Mesenchymal stem cell (in vitro differentiated cells and primary cell): ENCODE data around the gene FXYD5.

Experiments
- DNase-seq: peaks from one replicate; pipeline ENCODE4 v3.0.0-alpha.2; 2013
- H2AFZ ChIP-seq: one replicate; pipeline ENCODE4 v1.6.1; 2013; ENCODE audit warnings: low read depth, mild to moderate bottlenecking, control low read depth, inconsistent platforms, low read length, moderate library complexity
- H2AK5ac ChIP-seq: 2 replicates; pipeline ENCODE4 v1.6.1; 2013; ENCODE audit warnings: low read length, moderate library complexity, mild to moderate bottlenecking, inconsistent platforms; ENCODE audit not compliant: severe bottlenecking
- H2BK120ac ChIP-seq: one replicate; pipeline ENCODE4 v1.6.1; 2013; ENCODE audit warnings: low read depth, mild to moderate bottlenecking, inconsistent platforms, low read length, moderate library complexity
- H2BK12ac ChIP-seq, 2 experiments: one replicate each; pipeline ENCODE4 v1.6.1; 2013; ENCODE audit warnings: inconsistent platforms in 2 of 2, low read length in 2 of 2, mild to moderate bottlenecking in 2 of 2, moderate library complexity in 2 of 2, control low read depth in 1 of 2
- H2BK15ac ChIP-seq: one replicate; pipeline ENCODE4 v1.6.1; 2013; ENCODE audit warnings: mild to moderate bottlenecking, low read depth, inconsistent platforms; ENCODE audit not compliant: poor library complexity, severe bottlenecking
- H2BK5ac ChIP-seq: 2 replicates; pipeline ENCODE4 v1.6.1; 2013; ENCODE audit warnings: low read depth, mild to moderate bottlenecking, low read length, control low read depth, inconsistent platforms; ENCODE audit not compliant: poor library complexity, severe bottlenecking
- H3K14ac ChIP-seq, 2 experiments: one replicate each; pipeline ENCODE4 v1.6.1; 2013; ENCODE audit warnings: inconsistent platforms in 2 of 2, low read length in 2 of 2, control low read depth in 1 of 2, mild to moderate bottlenecking in 1 of 2, moderate library complexity in 1 of 2
- H3K18ac ChIP-seq, 2 experiments: one replicate each; pipeline ENCODE4 v1.6.1; 2013; ENCODE audit warnings: inconsistent platforms in 2 of 2, low read length in 2 of 2, control low read depth in 1 of 2, low read depth in 1 of 2, mild to moderate bottlenecking in 1 of 2
- H3K23ac ChIP-seq, 2 experiments: one replicate each; pipeline ENCODE4 v1.6.1; 2013; ENCODE audit warnings: inconsistent platforms in 2 of 2, low read length in 2 of 2, mild to moderate bottlenecking in 2 of 2, moderate library complexity in 2 of 2, control low read depth in 1 of 2
- H3K27ac ChIP-seq: 2 replicates; pipeline ENCODE4 v1.5.1; 2013; ENCODE audit warnings: mild to moderate bottlenecking, moderate library complexity, low read length, control low read depth, inconsistent platforms; ENCODE audit not compliant: poor library complexity, severe bottlenecking
- H3K27me3 ChIP-seq, 2 experiments: 2 replicates each; pipeline versions ENCODE4 v1.6.1 to v1.7.0; 2013; ENCODE audit warnings: low read length in 2 of 2, mild to moderate bottlenecking in 2 of 2, moderate library complexity in 2 of 2, control low read depth in 1 of 2, inconsistent platforms in 1 of 2; ENCODE audit not compliant: control insufficient read depth in 1 of 2, insufficient read depth in 1 of 2
- H3K36me3 ChIP-seq, 2 experiments: 2 replicates each; pipeline versions ENCODE4 v1.6.1 to v1.7.0; 2013; ENCODE audit warnings: low read length in 2 of 2, control low read depth in 1 of 2, inconsistent platforms in 1 of 2, low read depth in 1 of 2, mild to moderate bottlenecking in 1 of 2; ENCODE audit not compliant: insufficient read depth in 2 of 2, control insufficient read depth in 1 of 2
- H3K4ac ChIP-seq, 2 experiments: one replicate each; pipeline ENCODE4 v1.6.1; 2013; ENCODE audit warnings: inconsistent platforms in 2 of 2, low read length in 2 of 2, mild to moderate bottlenecking in 2 of 2, moderate library complexity in 2 of 2, control low read depth in 1 of 2, low read depth in 1 of 2
- H3K4me1 ChIP-seq: 2 replicates; pipeline ENCODE4 v1.6.1; 2013; ENCODE audit warnings: low read depth, low read length, control low read depth; ENCODE audit not compliant: control insufficient read depth, insufficient read depth
- H3K4me2 ChIP-seq: 2 replicates; pipeline ENCODE4 v1.6.1; 2013; ENCODE audit warnings: low read length, mild to moderate bottlenecking, inconsistent platforms; ENCODE audit not compliant: poor library complexity, severe bottlenecking
- H3K4me3 ChIP-seq, 2 experiments: 2 replicates each; pipeline versions ENCODE4 v1.5.1 to v1.7.0; 2013; ENCODE audit warnings: low read length in 2 of 2, mild to moderate bottlenecking in 2 of 2, control low read depth in 1 of 2, low read depth in 1 of 2; ENCODE audit not compliant: insufficient read depth in 1 of 2
- H3K79me1 ChIP-seq: replicated peaks from 2 replicates; pipeline ENCODE4 v1.6.1; 2013; ENCODE audit warnings: mild to moderate bottlenecking, control low read depth, low read length, inconsistent platforms; ENCODE audit not compliant: poor library complexity, severe bottlenecking
- H3K9ac ChIP-seq: 2 replicates; pipeline ENCODE4 v1.7.0; 2013; ENCODE audit warnings: mild to moderate bottlenecking, low read length, moderate library complexity
- H3K9me3 ChIP-seq: 2 replicates; pipeline ENCODE4 v1.7.0; 2013; ENCODE audit warnings: mild to moderate bottlenecking, low read length; ENCODE audit not compliant: control insufficient read depth
- H4K8ac ChIP-seq: one replicate; pipeline ENCODE4 v1.6.1; 2013; ENCODE audit warnings: inconsistent platforms, mild to moderate bottlenecking, low read length, moderate library complexity
- H4K91ac ChIP-seq: one replicate; pipeline ENCODE4 v1.6.1; 2013; ENCODE audit warnings: mild to moderate bottlenecking, low read length, inconsistent platforms
- WGBS: methylation state at CpG from one replicate; pipeline ENCODE4 v1.1.7; 2013; ENCODE audit warnings: mixed read lengths; 5-methylcytosine and 5-hydroxymethylcytosine counted together

Gene FXYD5

GRCh38 chr19:35170359-35171061 is 16.0 kb downstream of the FXYD5 start:
- Histone ChIP-seq H3K4me3 (no peak overlapping the region), H4K8ac (no peak overlapping the region), H2AFZ (no peak overlapping the region), H2BK12ac (no peak overlapping the region), H3K36me3 (peaks cover 28 to 52% of the 10 kb centered on the region in 2 experiments), H3K18ac (no peak overlapping the region), H3K4me1 (peaks cover 12% of the 10 kb centered on the region), H4K91ac (no peak overlapping the region), H3K27ac (no peak overlapping the region), H2AK5ac (no peak overlapping the region), H2BK5ac (no peak overlapping the region), H3K27me3 (no peaks in the 10 kb centered on the region), H2BK120ac (no peak overlapping the region), H3K14ac (no peak overlapping the region), H3K9ac (no peak overlapping the region), H3K23ac (no peak overlapping the region), H2BK15ac (no peak overlapping the region), H3K9me3 (peaks cover 18% of the 10 kb centered on the region), H3K4me2 (no peak overlapping the region), H3K4ac (no peak overlapping the region), H3K79me1 (peaks cover 2% of the 10 kb centered on the region)
- no peak for DNase-seq
- WGBS = 91% methylated on average over 5 of the region's 7 CpGs

GRCh38 chr19:35171730-35172129 is 17.2 kb downstream of the FXYD5 start:
- no peak overlapping the region for H2BK15ac ChIP-seq
- H3K36me3 ChIP-seq = peaks cover 17 to 40% of the 10 kb centered on the region in 2 experiments
- H2AK5ac ChIP-seq = no peak overlapping the region
- H3K9me3 ChIP-seq = peaks cover 6% of the 10 kb centered on the region
- DNase-seq = no peak
- no peaks in the 10 kb centered on the region for H3K27me3 ChIP-seq
- H3K79me1 ChIP-seq = no peaks in the 10 kb centered on the region
- H3K4ac ChIP-seq = no peak overlapping the region
- H3K18ac ChIP-seq = no peak overlapping the region
- no peak overlapping the region for H2AFZ ChIP-seq
- peaks cover 12% of the 10 kb centered on the region for H3K4me1 ChIP-seq
- H2BK12ac ChIP-seq = no peak overlapping the region
- H4K91ac ChIP-seq = no peak overlapping the region
- H3K4me3 ChIP-seq = no peak overlapping the region
- H2BK120ac ChIP-seq = no peak overlapping the region
- 95% methylated on average over 3 of the region's 3 CpGs for WGBS
- H3K4me2 ChIP-seq = no peak overlapping the region
- H3K9ac ChIP-seq = no peak overlapping the region
- H3K27ac ChIP-seq = no peak overlapping the region
- H2BK5ac ChIP-seq = no peak overlapping the region
- H3K14ac ChIP-seq = no peak overlapping the region
- H3K23ac ChIP-seq = no peak overlapping the region
- no peak overlapping the region for H4K8ac ChIP-seq

- Histone ChIP-seq H2BK12ac (no peak overlapping the region), H3K4ac (no peak overlapping the region), H3K18ac (no peak overlapping the region), H4K91ac (no peak overlapping the region), H2BK120ac (no peak overlapping the region), H2BK15ac (no peak overlapping the region), H3K14ac (no peak overlapping the region), H3K4me2 (no peak overlapping the region), H3K4me1 (peaks cover 1% of the 10 kb centered on the region), H4K8ac (no peak overlapping the region), H3K9ac (no peak overlapping the region), H3K23ac (no peak overlapping the region), H3K4me3 (no peak overlapping the region), H2BK5ac (no peak overlapping the region), H2AFZ (no peak overlapping the region), H2AK5ac (no peak overlapping the region), H3K27me3 (no peaks in the 10 kb centered on the region), H3K36me3 (peaks cover 17 to 22% of the 10 kb centered on the region in 2 experiments), H3K9me3 (peaks cover 3% of the 10 kb centered on the region), H3K79me1 (no peaks in the 10 kb centered on the region), H3K27ac (no peak overlapping the region)
- WGBS = 87% methylated on average over 4 of the region's 6 CpGs
- no peak for DNase-seq
These were observed 19.7 kb downstream of the FXYD5 start for GRCh38 chr19:35174226-35174625.

GRCh38 chr19:35176181-35176570 is 21.6 kb downstream of the FXYD5 start:
- Histone ChIP-seq H4K91ac (no peak overlapping the region), H3K79me1 (no peaks in the 10 kb centered on the region), H3K4ac (no peak overlapping the region), H4K8ac (no peak overlapping the region), H2BK12ac (no peak overlapping the region), H3K14ac (no peak overlapping the region), H3K18ac (no peak overlapping the region), H2AFZ (no peak overlapping the region), H3K23ac (no peak overlapping the region), H2BK120ac (no peak overlapping the region), H3K27ac (no peak overlapping the region), H2AK5ac (no peak overlapping the region), H3K4me1 (peaks cover 1% of the 10 kb centered on the region), H3K4me3 (no peak overlapping the region), H2BK5ac (no peak overlapping the region), H2BK15ac (no peak overlapping the region), H3K9ac (peak overlapping the region; percentile 58), H3K27me3 (no peaks in the 10 kb centered on the region), H3K9me3 (peaks cover 3% of the 10 kb centered on the region), H3K4me2 (no peak overlapping the region), H3K36me3 (peaks cover 3 to 7% of the 10 kb centered on the region in 2 experiments)
- no peak for DNase-seq
- 71% methylated on average over 3 of the region's 3 CpGs for WGBS
